B cell (primary cell): ENCODE measurements around the gene BMP10.

Source experiments
- CTCF ChIP-seq: fragments of 200-600 bp; IDR thresholded peaks from one replicate; pipeline ENCODE4 v1.8.0; 2022; ENCODE audit warnings: antibody characterized with exemption, mild to moderate bottlenecking
- EZH2 ChIP-seq: IDR thresholded peaks from 2 replicates; pipeline ENCODE4 v1.6.1; 2012; ENCODE audit warnings: borderline replicate concordance, low read depth, mild to moderate bottlenecking, moderate library complexity, low read length; ENCODE audit not compliant: insufficient read depth, poor library complexity, severe bottlenecking

GRCh38 chr2:68853915-68854314 lies 17.3 kb downstream of the BMP10 start:
- no peak for TF ChIP-seq CTCF
- TF ChIP-seq EZH2: no peak
